Measurements from ENCODE around the gene TGFBR3L. TPM values are rescaled to one million over a fixed set of nuclear protein-coding genes. Genes with fewer than 3 reads are reported as not detected.

Gene TGFBR3L
- total RNA-seq, 1 donor from 2014 or later = 1.8 TPM

- Mint-ChIP-seq H3K4me1 (peaks cover 39% of the 10 kb centered on the region), H3K9me3 (no peaks in the 10 kb centered on the region), H3K27me3 (ENCODE audit: insufficient read depth, low read depth) (peaks cover 28% of the 10 kb centered on the region), H3K4me3 (peak overlapping the region; percentile 87), H3K27ac (no peak overlapping the region), H3K36me3 (peaks cover 4% of the 10 kb centered on the region)
- no peaks in the 10 kb centered on the region for H3K9me3 ChIP-seq (ENCODE audit: low read depth)
- peak overlapping the region; percentile 37 for H3K4me3 ChIP-seq
- H3F3A ChIP-seq (ENCODE audit: low read depth) = peaks cover 52% of the 10 kb centered on the region
- no peak overlapping the region for H2AFZ ChIP-seq (replicated peaks)
- peaks cover 8% of the 10 kb centered on the region for H3K79me2 ChIP-seq (ENCODE audit: low read depth)
- peaks cover 34% of the 10 kb centered on the region for H3K27me3 ChIP-seq
- H4K20me1 ChIP-seq (ENCODE audit: low read depth) = peaks cover 53% of the 10 kb centered on the region
- peak overlapping the region; percentile 72 for H3K4me2 ChIP-seq
- H3K9ac ChIP-seq = no peak overlapping the region
- H3K4me1 ChIP-seq = peaks cover 8% of the 10 kb centered on the region
- TF ChIP-seq CTCF (IDR thresholded peaks at IDR 0.05) (no peak), EZH2 (IDR thresholded peaks at IDR 0.05) (no peak), EZH2phosphoT487 (IDR thresholded peaks at IDR 0.05) (no peak)
- peak overlapping the region; percentile 3 for H3K27ac ChIP-seq
- no peak for DNase-seq (ENCODE audit: low spot score)
- no peaks in the 10 kb centered on the region for H3K36me3 ChIP-seq
These were observed 6.8 kb downstream of the TGFBR3L start for GRCh38 chr19:7921302-7921966.

GRCh38 chr19:7921967-7922835, 7.6 kb downstream of the TGFBR3L start:
- H3K27ac Mint-ChIP-seq = no peak overlapping the region
- no peak overlapping the region for H2AFZ ChIP-seq (replicated peaks)
- H3K9me3 Mint-ChIP-seq = no peaks in the 10 kb centered on the region
- H3K79me2 ChIP-seq (ENCODE audit: low read depth) = peaks cover 8% of the 10 kb centered on the region
- H3K27me3 ChIP-seq = peaks cover 26% of the 10 kb centered on the region
- peaks cover 53% of the 10 kb centered on the region for H3F3A ChIP-seq (ENCODE audit: low read depth)
- H4K20me1 ChIP-seq (ENCODE audit: low read depth) = peaks cover 61% of the 10 kb centered on the region
- TF ChIP-seq EZH2phosphoT487 (IDR thresholded peaks at IDR 0.05) = no peak
- TF ChIP-seq CTCF (IDR thresholded peaks at IDR 0.05) = no peak
- no peak for TF ChIP-seq EZH2 (IDR thresholded peaks at IDR 0.05)
- no peaks in the 10 kb centered on the region for H3K9me3 ChIP-seq (ENCODE audit: low read depth)
- no peak overlapping the region for H3K27ac ChIP-seq
- no peaks in the 10 kb centered on the region for H3K36me3 ChIP-seq
- H3K4me3 Mint-ChIP-seq = peak overlapping the region; percentile 87
- H3K4me1 Mint-ChIP-seq = peaks cover 38% of the 10 kb centered on the region
- no peak for DNase-seq (ENCODE audit: low spot score)
- H3K4me2 ChIP-seq = no peak overlapping the region
- H3K9ac ChIP-seq = no peak overlapping the region
- H3K36me3 Mint-ChIP-seq = peaks cover 5% of the 10 kb centered on the region
- peaks cover 27% of the 10 kb centered on the region for H3K27me3 Mint-ChIP-seq (ENCODE audit: insufficient read depth, low read depth)
- peaks cover 8% of the 10 kb centered on the region for H3K4me1 ChIP-seq
- no peak overlapping the region for H3K4me3 ChIP-seq

- Histone ChIP-seq H2AFZ (replicated peaks) (no peak overlapping the region), H3K4me1 (peaks cover 8% of the 10 kb centered on the region), H3K79me2 (ENCODE audit: low read depth) (peaks cover 8% of the 10 kb centered on the region), H4K20me1 (ENCODE audit: low read depth) (peaks cover 67% of the 10 kb centered on the region), H3K9me3 (ENCODE audit: low read depth) (no peaks in the 10 kb centered on the region), H3K36me3 (no peaks in the 10 kb centered on the region), H3K4me2 (no peak overlapping the region), H3K27me3 (peaks cover 20% of the 10 kb centered on the region), H3K27ac (no peak overlapping the region), H3F3A (ENCODE audit: low read depth) (peaks cover 49% of the 10 kb centered on the region), H3K4me3 (no peak overlapping the region), H3K9ac (no peak overlapping the region)
- Mint-ChIP-seq H3K36me3 (peaks cover 5% of the 10 kb centered on the region), H3K27ac (no peak overlapping the region), H3K4me1 (peaks cover 38% of the 10 kb centered on the region), H3K27me3 (ENCODE audit: insufficient read depth, low read depth) (peaks cover 26% of the 10 kb centered on the region), H3K9me3 (no peaks in the 10 kb centered on the region), H3K4me3 (peak overlapping the region; percentile 61)
- TF ChIP-seq CTCF (IDR thresholded peaks at IDR 0.05) = no peak
- TF ChIP-seq EZH2phosphoT487 (IDR thresholded peaks at IDR 0.05) = no peak
- no peak for TF ChIP-seq EZH2 (IDR thresholded peaks at IDR 0.05)
- DNase-seq (ENCODE audit: low spot score) = no peak
These were observed 8.2 kb downstream of the TGFBR3L start for GRCh38 chr19:7922836-7923195.

Measured in neural progenitor cell (in vitro differentiated cells).